Cerebellar nuclear complex (tissue), 1 donor: ENCODE measurements around the gene DOK5.

Experiments
- DNase-seq, 2 experiments: peaks; one replicate each; lab custom pipeline; 2025; lab: John Stamatoyannopoulos, UW

Gene DOK5

DNA sequence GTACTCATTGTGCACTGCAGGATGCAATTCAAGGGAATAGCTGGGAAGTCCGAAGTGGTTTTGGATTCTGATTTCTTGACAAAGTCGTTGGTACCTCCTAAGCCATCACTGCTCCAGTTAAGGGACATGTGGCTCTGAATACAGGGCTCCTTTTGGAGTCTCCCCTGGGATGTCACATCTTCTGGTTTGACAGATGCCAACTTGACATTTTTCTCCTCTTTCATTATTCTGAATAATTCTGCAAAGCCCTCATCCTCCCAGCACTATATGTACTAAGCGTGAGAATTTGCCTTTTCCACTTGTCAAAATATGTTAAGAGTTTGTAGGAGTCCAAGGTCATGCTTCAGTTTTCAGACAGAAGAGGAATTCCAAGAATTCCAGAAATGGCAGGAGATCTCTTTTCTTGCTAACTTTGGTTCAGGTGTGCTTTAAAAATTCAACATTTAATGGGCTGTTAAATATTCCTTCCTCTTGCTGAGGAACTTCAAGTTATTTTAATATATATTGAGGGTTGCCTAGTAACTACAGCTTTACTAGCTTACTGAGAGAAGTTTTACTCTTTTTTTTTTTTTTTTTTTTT is 38.7 kb downstream of the DOK5 start:
- DNase-seq, result no peak

DNA sequence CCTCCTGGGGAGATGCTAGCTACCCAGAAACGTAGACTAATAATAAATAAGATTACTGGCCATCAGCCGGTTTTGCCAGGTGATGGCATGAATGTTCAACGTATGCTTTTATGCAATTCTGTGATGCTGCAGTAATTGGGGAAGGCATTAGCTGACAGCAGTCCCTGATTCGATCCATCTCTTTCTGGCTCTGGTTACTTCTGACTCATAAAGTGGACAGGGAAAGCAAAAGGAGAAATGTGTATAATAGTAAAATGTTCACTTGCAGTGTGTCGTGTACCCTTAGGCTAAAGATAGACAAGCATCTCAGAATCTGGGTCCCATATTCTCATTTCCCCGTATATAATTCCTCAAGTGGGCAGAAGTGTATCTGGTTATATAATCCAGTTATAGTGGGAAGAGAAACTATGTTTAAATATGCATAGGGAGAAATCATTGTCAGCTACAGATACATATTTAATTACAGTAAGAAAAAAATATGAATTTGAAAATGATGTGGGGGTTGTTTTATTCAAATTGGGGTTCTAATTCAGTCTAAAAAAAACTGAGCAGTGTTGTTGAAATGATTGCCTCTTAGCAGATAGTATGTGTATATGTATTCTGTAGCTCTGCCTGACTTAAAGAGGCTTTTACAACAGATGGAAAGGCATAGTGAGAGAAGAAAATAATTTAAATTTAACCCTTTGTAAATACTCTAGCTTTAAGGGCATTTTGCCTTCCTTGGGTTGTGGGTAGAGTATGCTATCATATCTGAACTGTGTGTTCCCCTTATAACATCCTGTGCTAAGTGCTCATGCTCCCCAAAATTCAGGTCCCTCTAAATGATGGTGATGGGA is 40.6 kb downstream of the DOK5 start:
- DNase-seq, result no peak

DNA sequence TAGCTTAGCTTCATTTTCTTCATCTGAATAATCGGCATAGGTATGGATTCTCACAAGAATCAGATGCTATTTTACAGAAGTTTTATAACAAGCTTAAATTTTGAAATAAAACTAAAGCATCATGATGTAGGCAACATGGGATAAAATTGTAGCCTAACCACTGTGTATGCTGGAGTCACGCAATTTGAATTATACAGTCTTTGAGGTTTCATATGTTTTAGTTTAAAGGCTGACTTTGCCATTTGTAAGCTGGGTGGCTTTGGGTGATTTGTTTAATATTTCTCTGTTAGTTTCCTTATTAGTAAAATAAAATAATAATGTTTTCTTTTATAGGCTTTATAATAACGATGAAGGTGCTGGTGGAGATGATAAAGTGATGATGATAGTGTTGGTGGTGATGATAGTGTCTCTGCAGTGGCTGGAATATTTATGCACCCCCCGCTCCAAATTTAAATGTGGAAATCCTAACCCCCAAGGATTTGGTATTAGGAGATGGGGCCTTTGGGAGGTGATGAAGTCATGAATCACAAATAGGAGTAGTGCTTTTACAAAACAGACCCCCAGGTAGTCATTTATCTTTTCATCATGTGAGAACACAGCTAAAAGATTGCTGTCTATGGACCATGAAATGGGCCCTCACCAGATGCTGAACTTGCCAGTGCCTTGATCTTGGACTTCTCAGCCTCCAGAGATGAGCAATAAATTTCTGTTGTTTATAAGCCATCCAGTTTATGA is 42.0 kb downstream of the DOK5 start:
- DNase-seq, result no peak

DNA sequence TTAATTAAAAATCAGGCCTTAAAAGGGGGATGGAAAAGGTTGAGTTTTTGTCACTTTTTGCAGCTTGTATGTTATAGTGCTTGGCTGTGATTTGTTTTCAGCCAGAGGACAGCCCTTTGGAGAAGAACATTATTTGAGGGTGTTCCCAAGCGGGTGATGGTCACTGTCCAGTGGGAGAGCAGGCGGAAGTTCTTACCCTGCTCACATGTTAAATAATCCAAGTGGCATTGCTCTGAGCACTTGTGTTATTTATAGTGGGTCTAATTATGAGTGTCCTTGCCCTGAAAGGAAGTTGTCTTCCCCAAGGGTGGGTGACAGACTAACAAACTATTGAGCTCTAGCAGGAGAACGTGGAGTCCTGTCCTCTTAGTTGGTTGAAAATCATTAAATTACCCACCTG is 49.5 kb downstream of the DOK5 start:
- no peak for DNase-seq

DNA sequence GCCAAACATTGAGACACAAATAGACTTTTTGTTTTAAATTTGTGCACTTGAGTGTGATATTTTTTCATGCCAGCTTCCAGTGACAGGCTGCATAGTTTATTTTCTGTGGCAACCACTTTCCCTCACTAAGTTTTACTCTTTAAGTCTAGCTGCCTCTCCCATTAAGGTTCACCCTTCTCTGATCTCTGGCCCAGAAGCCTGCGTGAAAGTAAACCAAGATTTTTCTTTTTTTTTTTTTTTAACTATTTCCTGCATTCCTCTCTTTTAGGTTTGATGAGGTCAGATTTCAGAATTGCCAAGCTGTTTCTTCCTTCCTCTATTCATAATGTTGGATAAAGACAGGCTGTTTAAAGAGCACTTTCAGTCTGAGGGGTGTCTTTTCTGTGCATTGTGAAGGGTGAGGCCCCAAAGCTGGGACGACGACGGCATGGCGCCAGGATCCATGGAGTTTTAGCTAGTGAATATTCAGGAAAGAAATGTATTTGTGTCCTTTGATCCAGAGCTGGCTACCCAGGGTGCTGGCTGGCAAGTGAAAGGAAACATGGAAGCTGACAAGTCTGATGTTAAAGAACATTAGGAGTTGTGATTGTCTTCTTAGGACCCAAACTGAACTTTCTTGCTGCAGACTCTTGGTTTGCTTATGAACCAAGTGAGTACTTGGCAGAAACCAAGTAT is 50.7 kb downstream of the DOK5 start:
- no peak for DNase-seq

DNA sequence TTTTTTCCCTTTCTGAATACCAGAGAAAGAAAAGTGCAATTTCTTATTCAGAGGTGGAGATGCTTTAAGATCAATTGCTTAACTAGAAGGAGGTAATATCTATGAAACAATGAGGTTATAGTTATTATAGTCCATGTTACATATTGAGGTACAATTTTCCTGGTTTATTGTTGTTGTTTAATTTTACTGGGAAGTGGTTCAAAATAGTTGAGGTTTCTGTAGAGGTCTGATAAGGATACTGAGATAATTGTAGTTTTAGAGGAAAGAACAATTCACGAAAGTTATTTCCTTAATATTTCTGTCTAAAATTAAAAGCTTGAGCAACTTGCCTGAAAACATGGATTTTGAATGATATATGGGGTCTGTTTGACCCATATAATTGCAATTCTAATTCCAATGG is 51.4 kb downstream of the DOK5 start:
- DNase-seq, result no peak

DNA sequence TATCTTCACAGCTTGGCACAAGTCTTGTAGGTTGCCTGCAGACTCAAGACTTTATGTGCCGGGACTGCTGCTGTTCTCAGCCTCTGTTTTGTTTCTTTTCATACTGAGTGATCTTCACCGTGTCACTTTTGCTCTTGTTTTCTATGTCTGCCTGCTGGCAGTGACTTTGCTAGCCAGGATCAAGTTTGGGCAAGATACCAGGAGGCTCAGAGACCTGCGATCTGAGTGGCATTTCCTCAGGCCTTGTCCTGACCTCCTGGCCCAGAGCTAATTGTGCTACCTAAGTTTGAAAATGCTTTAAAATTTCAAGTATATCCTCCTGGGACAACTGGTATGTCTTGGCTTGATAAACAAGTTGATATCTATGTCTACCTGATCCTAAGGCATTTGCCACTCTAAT is 57.2 kb downstream of the DOK5 start:
- no peak for DNase-seq

DNA sequence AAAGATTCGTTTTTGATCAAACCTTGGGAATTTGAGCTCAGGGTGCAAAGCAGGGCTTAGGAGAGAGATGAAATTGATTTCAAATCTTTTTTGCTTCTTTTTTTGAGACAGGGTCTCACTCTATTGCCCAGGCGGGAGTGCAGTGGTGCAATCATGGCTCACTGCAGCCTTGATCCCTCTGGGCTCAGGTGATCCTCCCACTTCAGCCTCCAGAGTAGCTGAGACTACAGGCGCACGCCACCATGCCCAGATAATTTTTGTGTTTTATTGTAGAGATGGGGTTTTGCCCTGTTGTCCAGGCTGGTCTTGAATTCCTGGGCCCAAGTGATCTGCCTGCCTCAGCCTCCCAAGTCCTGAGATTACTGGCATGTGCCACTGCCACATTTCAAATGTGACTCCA is 58.7 kb downstream of the DOK5 start:
- no peak for DNase-seq

DNA sequence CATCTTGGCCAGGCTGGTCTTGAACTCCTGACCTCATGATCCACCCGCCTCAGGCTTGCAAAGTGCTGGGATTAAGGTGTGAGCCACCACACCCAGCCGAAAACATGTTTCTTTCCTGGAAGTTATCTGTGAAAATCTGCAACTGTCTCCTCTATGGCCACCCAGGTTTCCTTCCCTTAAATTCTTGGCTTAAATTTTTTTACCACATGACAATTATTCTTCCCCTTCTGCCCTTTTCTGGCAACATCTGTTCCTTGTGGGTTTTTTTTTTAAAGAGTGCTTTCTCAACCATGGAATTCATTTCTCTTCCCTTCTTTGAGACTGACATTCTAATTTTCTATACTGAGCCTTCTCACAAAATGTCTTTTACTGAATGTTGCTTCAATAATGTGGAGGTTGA is 59.6 kb downstream of the DOK5 start:
- no peak for DNase-seq

DNA sequence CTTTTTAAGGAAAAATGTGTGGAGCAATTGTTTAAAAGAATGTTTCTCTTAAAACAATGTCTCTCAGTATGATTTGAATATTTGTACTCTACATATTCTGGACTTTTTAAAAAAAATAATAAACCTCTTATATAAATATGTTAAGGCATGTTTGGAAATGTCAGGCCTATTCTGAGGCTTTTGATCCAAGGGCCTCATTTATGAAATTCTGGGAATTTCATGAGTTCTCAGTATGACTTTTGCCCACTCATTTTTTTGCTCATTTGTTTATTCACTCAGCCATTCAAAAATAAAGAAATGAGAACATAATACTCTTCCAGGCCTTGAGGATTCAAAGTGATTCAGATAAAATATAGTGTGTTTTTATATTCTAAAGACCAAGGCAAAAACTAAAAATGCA is 60.4 kb downstream of the DOK5 start:
- DNase-seq, result no peak

DNA sequence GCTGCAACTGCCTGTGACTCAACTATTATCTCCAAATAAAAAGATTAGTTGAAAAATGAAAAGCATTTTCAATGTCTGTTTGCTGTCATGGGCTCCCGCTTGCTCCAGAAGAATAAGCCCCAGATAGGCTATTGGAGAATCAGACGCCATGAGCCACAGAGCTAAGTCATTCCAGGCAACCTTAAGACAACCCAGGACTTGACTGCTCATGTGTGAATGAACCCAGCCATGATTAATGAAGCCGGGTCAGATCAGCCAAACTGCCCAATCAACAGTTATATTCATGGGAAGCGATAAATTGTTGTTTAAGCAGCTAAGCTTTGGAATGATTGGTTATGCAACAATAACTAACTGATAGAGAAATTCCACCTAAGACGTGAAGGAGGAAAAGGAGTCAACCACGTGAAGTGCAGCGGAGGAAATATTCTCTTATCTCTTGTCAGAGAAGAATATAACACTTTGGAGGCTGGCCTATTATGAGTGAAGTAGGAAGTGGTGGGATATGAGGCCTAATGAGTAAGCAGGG is 64.2 kb downstream of the DOK5 start:
- no peak for DNase-seq

DNA sequence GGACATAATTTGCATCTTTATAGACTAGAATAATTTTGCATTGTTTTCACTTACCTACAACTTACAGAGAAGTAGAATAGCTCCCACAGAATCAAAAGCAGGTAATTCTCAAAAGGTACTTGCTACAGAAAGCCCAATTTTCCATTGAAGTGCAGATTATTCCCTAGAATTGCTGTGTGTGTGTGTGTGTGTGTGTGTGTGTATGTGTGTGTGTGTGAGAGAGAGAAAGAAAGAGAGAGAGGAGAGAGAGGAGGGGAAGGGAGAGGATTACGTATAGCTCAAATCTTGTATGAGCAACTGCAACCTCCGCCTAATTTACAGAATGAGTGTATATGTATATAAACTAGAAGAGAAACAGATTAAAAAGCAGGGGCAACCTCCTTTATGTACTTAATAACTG is 68.0 kb downstream of the DOK5 start:
- no peak for DNase-seq

DNA sequence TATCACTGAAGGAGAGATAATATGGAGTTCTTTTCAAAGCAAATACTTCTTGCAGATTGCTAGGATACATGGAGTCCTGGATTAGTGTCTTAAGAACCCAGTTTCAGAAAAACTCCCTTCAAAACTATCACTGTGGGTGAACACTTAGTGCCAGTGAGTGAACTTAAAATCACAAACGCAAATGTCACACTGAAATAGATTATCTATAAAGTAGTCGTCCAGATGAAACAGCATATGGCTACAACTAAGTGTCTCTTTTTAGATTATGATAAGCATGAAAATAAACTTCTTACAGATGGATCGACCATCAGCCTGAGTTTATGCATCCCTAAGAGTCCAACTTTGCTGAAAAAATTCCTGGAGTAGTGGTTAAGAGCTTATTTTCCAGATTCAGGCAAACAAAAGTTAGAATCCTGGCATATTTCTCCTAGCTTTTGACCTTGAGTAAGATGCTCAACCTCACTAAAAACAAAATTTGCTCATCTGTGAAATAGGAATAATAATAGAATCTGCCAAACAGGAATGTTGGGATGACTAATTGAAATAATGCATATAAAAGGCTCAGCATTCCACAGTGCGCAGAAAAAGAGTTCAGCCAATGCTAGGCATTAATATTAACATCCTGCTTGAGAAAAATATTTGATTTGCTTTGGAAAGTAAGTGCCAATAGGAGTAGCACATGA is 70.4 kb downstream of the DOK5 start:
- no peak for DNase-seq

DNA sequence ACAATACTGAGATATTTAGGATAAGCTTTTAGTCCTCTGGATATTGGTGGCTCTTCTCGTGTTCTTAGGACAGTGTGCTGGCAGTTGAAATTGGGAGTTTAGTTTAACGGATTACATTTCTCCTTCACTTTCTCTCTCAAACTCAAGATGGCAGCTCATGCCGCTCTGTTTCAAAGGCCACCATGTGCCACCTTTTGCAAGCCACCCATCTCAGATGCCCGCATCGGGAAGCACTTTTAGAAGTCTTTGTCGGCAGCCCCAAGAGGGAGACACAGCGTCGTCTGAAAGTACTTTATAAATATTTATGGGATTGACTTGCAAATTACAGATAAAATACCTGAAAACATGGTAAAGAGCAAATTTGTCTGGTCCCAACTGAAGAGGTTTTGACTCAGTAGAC is 73.5 kb downstream of the DOK5 start:
- DNase-seq, result no peak

DNA sequence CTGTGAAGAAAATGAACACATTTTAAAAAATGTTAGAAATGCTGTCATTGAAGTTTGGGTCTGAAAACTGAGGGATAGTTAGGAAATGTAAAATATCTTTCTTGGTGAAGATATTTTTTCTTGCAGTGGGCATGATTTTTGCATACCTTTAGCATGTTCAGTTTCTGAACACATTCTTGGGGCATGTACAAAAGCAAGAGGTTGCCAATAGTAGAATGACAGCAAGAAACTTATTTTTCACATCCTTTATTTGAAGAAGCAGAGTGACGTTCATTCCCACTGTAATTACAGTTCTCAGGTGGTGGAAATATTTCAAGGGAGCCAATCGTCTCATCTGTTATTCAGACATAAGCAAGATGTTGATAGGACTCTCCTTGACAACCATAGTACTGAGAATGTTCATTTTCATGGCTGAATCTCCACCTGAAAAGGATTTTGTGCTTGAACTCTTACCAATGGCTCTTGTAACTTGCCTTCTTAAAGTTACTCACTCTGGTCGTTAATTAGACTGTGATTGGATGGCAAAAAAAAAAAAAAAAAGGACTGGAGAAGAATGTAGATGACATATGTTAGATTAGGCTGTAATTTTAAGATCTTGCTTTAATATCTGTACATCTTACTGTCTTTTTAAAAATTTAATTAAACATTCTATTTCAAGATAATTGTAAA is 74.4 kb downstream of the DOK5 start:
- no peak for DNase-seq

DNA sequence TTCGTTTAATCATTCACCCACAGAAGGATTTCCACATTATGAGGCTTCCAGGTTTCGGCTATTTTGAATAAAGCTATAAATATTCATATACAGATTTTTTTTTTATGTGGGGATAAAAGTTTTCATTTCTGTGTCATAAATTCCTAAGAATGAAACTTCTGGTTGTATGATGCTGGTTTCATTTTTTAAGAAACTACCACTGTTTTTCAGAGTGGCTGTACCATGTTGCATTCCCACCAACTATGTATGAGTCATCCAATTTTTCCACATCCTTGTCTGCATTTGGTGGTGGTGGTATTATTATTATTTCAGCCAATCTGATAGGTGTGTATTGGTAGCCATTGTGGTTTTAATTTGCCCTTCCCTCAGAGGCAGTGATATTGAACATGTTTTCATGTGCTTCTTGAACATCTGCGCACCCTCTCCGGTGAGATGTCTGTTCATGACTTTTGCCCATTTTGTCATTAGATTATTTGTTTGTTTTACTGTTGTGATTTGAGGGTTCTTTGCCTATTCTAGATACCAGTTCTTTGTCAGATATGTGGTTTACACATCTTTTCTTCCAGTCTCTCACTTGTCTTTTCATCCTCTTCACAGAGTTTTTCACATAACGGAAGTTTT is 75.5 kb downstream of the DOK5 start:
- no peak for DNase-seq

DNA sequence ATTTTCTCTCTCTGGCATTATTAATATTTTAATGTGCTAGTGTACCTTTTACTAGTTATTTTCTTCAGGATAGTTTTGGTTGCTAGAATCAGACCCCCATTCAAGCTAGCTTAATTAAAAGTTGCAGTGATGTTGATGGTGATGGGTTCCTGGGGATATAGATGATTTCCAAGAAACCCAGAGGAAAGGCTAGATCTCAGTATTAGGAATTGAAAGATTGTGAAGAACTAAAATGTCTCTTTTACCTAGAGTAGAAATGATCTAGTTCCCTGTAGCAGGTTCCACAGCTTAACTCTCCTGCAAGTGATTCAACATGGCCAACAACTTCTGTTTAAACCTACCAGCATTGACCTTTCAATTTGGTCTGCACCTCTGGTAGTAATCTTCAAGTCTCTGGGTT is 78.6 kb downstream of the DOK5 start:
- DNase-seq, result no peak

DNA sequence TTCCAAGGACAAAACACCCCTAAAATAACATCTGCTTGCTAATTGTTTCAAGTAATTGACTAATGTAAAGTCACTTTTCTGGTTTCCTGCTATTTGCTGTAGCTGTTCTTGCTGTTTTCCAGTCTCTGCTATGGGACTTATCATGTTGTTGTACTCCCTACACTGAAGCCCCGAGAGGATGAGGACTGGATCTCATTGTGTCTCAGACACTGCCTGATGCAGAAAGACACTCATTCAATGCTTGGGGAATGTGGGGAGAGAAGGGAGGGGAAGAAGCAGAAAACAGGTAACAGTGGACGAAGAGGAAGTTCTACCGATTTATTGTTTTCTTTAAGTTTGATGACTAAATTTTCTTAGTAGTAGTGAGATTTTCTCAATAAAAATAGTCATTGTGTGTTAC is 79.8 kb downstream of the DOK5 start:
- DNase-seq, result no peak

DNA sequence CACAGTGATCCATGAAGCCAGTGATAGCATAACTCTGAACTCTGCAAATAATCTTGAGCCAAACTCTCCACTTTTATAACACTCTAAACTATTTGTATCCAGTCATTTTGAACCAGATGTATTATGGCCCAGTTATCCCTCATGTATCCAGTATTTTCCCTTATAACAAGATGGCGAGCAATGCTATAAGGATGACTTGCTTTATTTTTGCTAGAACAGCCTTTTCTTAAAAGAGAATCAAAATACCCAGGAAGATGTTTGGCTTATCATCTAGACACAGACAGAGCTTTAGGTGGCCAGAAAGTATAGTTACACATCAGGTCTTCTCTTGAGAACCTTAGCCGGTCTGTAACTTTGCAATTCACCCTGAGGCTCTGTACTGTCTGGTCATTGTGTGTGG is 81.0 kb downstream of the DOK5 start:
- no peak for DNase-seq

DNA sequence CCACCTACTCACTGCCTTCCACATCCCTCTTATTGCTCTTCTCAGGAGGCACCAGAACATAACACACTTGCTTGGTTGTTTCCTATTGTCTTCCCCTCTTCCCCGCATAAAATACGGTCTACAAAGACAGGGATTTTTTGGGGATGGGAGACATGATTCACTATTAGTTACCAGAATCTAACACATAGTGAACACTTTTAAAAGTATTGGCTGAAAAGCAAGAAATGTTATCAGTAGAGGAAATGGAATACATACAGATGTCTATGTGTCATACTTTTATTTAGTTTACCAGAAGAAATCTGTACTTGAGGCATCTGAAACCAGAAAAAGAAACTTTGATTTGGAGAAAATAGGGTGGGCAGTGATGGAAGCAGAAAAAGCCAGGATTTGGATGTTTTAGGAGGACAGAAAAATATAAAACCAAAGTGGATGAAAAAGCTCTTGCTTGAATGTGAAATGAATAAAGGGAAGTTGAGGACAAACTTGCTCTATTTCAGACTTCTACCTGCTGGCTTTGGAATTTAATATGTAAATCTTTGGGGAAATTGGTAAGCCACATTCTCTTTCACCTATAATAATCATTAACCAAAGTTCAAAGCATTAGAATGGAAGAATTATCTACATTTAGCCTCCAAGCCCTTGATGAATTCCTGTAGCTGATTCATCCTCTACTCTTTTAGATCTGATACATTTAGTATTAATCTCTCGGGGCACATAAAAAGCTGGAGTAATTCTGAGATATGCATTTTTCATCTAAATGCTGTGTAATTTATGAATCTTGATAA is 82.6 kb downstream of the DOK5 start:
- DNase-seq, result no peak
